D721Med (cell line): ENCODE measurements around the gene PGAM2.

Source experiments
- DNase-seq: peaks from one replicate; pipeline ENCODE4 v3.0.0; 2011; ENCODE audit warnings: low spot score; ENCODE audit not compliant: insufficient read length
- FAIRE-seq: peaks from 2 replicates; lab custom pipeline; 2011; peaks lifted over from hg19 to GRCh38; lab: Jason Lieb, UNC
- CTCF ChIP-seq: IDR thresholded peaks from 2 replicates; pipeline ENCODE4 v1.5.1; 2012; ENCODE audit warnings: mild to moderate bottlenecking, control low read depth; ENCODE audit not compliant: insufficient read depth; ENCODE audit errors: missing control alignments

PGAM2 gene

GRCh38 chr7:44105832-44106231 is 40.5 kb upstream of the PGAM2 start:
- FAIRE-seq (no peak), DNase-seq (no peak)
- TF ChIP-seq CTCF: no peak

- peak; percentile 69 for DNase-seq
- no peak for FAIRE-seq
- TF ChIP-seq CTCF: no peak
Measured at GRCh38 chr7:44104860-44105771, 39.7 kb upstream of the PGAM2 start.

GRCh38 chr7:44103923-44104859 is 38.8 kb upstream of the PGAM2 start, which contains the start of gene AEBP1:
Gene AEBP1, plus strand, starts transcription at chr7:44104345. Its CDS starts 321 bp downstream, at chr7:44104666.
- FAIRE-seq (no peak), DNase-seq (peak; percentile 92)
- no peak for TF ChIP-seq CTCF

- no peak for TF ChIP-seq CTCF
- FAIRE-seq (no peak), DNase-seq (no peak)
Measured at GRCh38 chr7:44103566-44103922, 38.2 kb upstream of the PGAM2 start.

GRCh38 chr7:44102846-44103565 is 37.6 kb upstream of the PGAM2 start:
- FAIRE-seq: no peak
- no peak for DNase-seq
- no peak for TF ChIP-seq CTCF

GRCh38 chr7:44101966-44102845 is 36.8 kb upstream of the PGAM2 start:
- no peak for TF ChIP-seq CTCF
- DNase-seq (no peak), FAIRE-seq (no peak)
